Inflammatory macrophage treated with lipopolysaccharide for 1 hour (primary cell): ENCODE results near the gene ARFIP1.
A peak's percentile ranks its signal among the peaks of the same experiment; 100 is the strongest.
"Not testable (repeated sequence)": the region's sequence is repeated elsewhere in the genome, so short reads cannot be mapped to it uniquely, and the experiment has no call there.

Experiments
- DNase-seq, 2 donors: peaks; one replicate each; pipeline ENCODE4 v3.0.0-alpha.2; 2020 to 2022

The ARFIP1 gene

GRCh38 chr4:152785639-152786615, 6.2 kb downstream of the ARFIP1 start:
- DNase-seq = peak; percentile 14 to 34

GRCh38 chr4:152786627-152787026, 6.9 kb downstream of the ARFIP1 start:
- no peak for DNase-seq

GRCh38 chr4:152795891-152796290, 16.1 kb downstream of the ARFIP1 start:
- no peak for DNase-seq

DNA sequence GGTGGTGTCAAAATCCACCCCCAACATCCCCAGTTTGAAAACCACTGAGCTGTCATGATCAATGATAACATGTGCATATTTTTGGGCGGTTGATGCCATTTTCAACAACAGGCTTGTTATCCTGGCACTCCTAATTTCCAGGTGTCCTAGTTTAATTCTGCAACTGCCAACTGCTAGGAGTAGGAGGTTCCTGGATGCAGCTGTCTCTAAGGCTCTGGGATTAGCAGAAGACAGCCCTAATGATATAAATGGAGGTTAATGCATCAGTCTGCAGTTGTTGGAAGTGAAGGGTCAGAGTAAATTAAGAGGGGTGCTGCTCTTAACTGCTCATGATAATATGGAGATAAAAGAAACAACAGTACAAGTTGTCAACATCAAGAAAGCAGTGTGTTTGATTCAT, 23.8 kb downstream of the ARFIP1 start:
- no peak for DNase-seq

DNA sequence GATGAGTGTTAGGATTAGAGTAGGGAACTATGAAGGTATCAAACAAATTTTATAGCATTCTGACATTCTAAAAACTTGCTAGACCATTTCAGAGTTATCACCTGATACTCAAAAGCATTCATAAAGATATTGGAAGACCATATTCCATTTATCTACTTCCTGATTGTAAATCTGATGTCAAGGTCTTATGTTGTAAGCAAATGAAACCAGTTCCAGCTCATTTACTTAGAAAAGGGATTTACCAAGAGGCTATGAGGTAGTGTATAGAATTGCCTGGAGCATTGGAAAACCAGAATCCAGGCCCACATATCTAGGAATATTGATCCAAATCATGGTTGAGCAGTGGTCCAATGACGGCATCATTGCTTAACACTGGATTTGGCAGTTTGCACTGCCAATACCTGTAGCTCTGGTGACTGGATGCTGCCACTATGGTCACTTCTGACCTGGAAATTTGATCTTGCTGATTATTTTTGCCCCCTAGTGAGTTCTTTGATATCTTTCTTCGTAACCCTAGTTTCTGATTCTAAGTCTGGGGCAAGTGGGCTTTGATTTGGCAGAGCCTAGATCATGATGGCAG, 25.4 kb downstream of the ARFIP1 start:
- DNase-seq = peak in 1 of 2 donors; percentile 19

DNA sequence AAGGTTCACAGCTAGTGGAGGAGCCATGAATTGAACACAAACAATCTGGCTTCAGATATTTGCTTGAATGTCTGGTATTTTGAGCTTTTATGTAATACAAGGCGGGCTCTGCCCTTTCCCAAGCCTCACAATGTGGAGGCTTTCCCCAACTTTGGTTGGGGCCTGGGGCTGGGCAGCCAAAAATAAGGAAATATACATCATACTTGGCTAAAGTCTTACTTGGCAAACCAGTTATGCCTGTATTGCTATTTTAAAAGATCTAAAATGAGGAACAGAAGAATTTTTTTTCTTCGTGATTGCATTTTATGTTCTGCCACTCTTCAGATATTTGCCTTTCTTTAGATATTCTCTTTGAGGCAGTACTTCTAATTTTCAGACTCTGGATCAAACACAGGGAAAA, 26.1 kb downstream of the ARFIP1 start:
- peak in 1 of 2 donors; percentile 17 for DNase-seq

DNA sequence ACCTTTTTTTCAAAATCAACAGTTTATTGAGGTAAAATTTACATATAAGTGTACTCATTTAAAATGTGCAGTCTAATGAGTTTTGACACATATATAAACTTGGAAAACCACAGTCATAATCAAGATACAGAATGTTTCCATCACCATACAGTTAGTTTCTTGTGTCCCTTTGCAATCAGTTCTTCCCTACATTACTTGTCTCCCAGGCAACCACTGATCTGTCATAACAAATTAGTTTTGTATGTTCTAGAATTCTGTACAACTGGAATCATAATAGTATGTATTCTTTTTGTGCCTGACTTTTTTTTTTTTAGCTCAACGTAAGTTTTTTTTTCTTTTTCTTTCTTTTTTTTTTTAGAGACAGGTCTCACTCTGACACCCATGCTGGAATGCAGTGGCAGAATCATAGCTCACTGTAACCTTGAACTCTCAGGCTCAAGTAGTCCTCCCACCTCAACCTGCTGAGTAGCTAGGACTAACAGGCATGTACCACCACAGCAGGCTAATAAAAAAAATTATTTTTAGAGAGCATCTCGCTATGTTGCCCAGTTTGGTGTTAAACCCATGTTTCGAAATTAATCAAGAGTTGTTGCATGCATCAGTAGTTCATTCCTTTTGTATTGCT, 26.9 kb downstream of the ARFIP1 start:
- DNase-seq = no peak

GRCh38 chr4:152807294-152807829, 27.6 kb downstream of the ARFIP1 start:
- no peak for DNase-seq

DNA sequence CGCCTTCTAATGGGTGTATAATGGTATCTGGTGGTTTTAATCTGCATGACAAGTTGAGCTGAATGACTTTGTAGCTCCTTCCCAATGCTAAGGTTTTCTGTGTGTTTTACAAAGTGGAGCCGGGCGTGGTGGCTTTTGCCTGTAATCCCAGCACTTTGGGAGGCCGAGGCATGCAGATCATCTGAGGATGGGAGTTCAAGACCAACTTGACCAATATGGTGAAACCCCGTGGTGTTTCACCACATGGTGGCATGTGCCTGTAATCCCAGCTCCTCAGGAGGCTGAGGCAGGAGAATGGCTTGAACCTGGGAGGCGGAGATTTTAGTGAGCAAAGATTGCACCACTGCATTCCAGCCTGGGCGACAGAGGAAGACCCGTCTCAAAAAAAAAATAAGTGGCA, 28.9 kb downstream of the ARFIP1 start:
- DNase-seq = no peak

DNA sequence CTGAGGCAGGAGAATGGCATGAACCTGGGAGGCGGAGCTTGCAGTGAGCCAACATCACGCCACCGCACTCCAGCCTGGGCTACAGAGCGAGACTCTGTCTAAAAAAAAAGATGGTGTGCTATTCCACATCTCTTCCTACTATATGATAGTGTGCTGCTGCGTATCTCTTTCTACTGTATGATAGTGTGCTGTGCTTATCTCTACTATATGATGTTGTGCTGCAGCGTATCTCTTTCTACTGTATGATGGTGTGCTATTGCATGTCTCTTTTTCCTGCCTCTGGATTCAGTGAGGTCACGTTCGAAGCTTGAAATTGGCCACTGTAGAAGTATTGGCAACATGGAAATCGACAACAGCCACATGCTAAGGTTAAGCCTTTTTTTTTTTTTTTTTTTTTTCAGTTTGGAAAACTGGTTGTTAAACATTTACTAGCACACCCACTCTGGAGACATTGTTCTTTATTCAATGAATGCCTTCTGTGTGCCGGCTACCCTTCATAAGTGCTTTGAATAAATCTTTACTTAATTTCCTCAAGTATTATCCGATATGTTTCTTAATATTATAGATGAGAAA, 31.0 kb downstream of the ARFIP1 start:
- no peak for DNase-seq

DNA sequence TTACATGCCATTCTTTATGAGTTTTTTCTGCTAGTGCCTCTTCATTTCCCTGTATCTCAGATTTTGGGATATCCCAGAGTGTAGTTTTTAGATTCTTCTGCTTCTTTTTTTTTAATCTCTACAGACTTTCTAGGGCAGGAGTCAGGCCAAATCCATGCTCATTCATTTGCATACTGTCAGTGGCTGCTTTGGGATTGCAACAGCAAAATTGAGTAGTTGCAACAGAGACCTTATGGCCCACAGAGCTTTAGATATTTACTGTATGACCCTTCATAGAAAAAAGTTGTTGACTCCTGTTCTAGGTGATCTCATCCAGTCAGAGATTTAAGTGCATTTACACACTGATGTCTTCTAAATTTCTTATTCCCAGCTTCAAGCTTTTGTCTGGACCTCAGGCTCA, 35.3 kb downstream of the ARFIP1 start:
- DNase-seq = peak; percentile 61 to 80

DNA sequence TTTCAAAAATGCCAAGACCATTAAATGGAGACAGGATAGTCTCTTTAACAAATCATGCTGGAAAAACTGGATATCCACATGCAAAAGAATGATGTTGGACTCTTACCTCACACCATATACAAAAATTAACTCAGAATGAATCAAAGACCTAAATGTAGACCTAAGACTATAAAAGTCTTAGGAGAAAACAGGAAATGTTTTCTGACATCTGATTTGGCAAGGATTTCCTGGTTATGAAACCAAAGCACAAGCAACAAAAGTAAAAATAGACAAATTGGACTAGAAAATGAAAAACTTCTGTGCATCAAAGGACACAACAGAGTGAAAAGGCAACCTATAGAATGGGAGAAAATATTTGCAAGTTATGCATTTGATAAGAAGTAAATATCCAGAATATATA, 37.6 kb downstream of the ARFIP1 start:
- DNase-seq = peak; percentile 51 to 54

DNA sequence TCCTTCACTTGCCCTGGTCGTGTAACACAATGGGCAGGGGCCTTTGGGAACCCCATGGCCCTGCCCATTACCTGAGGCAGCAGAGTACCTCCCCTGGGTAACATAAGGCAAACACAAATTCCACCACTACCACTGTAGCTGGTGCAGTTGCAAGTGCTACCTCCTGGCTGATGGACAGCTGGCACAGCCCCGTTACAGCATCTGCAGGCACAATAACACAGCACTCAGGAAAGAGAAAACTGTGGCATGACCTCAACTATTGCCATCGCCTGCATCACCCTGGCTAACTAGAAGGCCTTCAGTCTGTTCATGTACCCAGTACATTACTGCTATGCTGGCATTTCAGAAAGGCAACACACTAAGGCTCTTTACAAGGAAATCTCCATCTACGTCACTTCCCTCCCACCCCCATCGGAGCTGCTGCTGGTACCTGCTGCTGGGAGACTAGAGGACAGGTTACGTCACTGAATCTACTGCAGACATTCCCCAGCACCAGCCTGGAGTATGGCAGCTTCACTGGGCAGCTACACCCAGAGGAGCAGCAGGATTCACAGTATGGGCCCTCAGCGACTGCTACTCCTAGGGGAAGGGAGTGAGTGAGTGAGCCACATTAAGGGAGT, 39.4 kb downstream of the ARFIP1 start:
- no peak for DNase-seq

DNA sequence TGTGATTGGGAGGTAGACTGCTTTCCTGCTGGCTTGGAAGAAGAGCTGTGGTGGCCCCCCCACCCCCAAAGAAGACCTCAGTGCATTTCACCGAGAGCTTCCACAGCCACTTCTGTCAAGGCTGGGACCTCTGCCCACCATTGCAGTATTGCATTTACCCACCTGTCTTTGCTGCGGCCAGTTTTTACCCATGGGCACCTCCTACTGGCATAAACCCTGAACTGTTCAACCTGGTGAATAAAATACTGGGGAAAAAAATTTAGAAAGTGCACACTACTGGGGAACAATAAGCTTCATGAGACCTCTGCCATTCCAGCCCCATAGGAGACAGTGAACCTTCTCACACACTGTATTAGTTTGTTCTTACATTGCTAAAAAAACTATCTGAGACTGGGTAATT, 40.3 kb downstream of the ARFIP1 start:
- DNase-seq = no peak

- DNase-seq = no peak
These were observed 42.6 kb downstream of the ARFIP1 start for GRCh38 chr4:152822323-152822722.

DNA sequence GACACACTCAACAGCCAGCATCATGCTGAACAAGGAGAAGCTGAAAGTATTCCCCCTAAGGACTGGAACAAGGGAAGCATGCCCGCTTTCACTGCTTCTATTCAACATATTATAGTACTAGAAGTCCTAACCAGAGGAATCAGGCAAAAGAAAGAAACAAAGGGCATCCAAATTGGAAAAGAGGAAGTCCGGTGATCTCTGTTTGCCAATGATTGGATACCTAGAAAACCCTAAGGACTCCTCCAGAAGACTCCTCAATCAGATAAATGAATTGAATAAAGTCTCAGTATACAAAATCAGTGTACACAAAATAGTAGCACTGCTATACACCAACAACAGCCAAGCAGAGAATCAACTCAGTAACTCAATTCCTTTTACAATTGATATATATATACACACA, 44.8 kb downstream of the ARFIP1 start:
- DNase-seq = no peak

DNA sequence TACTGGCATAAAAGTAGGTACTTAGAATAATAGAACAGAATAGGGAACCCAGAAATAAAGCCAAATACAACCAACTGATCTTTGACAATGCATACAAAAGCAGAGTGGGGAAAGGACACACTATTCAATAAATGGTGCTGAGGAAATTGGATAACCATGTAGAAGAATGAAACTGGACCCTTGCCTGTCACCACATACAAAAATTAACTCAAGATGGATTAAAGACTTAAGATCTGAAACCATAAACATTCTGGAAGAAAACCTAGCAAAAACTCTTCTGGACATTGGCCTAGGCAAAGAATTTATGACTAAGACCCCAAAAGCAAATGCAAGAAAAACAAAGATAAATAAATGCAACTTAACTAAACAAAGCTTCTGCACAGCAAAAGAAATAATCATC, 45.6 kb downstream of the ARFIP1 start:
- no peak for DNase-seq

DNA sequence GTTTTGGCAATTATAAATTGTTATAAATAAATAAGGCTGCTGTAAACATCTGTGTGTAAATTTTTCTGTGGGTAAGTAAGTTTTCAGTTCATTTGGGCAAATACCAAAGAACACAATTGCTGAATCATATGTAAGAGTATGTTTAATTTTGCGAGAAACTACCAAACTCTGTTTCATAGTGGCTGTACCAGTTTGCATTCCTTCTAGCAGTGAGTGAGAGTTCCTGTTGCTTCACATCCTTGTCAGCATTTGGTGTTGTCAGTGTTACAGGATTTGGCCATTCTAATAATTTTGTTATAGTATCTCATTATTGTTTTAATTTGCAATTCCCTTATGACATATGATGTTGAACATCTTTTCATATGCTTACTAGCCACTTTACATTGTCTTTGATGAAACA, 48.4 kb downstream of the ARFIP1 start:
- DNase-seq = no peak

GRCh38 chr4:152831416-152831815, 51.7 kb downstream of the ARFIP1 start:
- DNase-seq = no peak

- no peak for DNase-seq
These were observed 57.2 kb downstream of the ARFIP1 start for GRCh38 chr4:152836936-152837335.

DNA sequence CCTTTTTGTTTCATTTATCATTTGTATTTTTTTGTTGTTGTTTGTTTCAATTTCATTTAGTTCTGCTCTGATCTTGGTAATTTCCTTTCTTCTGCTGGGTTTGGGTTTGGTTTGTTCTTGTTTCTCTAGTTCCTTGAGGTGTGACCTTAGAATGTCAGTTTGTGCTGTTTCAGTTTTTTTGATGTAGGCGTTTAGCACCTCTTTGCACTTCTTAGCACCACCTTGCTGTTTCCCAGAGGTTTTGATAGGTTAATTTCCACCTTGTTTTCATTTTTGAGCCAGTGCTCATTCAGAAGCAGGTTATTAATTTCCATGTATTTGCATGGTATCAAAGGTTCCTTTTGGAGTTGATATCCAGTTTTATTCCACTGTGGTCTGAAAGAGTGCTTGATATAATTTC, 60.0 kb downstream of the ARFIP1 start:
- not testable (repeated sequence) for DNase-seq

GRCh38 chr4:152843481-152844090, 63.8 kb downstream of the ARFIP1 start:
- no peak for DNase-seq
